Muscle of back (tissue), 13 donors: ENCODE results near the gene LRRC1. TPM values are rescaled to one million over a fixed set of nuclear protein-coding genes. Genes with fewer than 3 reads are reported as not detected.
"Not testable (repeated sequence)": the region's sequence is repeated elsewhere in the genome, so short reads cannot be mapped to it uniquely, and the experiment has no call there.

Source experiments
- DNase-seq, 3 donors: peaks; one replicate each; pipeline versions ENCODE4 v3.0.0 to v3.0.0-alpha.2; 2013
- long read RNA-seq, 9 donors: transcript quantifications; one replicate each; lab custom pipeline, GENCODE V29; 2026
- polyA plus RNA-seq, 10 donors: library from polyadenylated mRNA; unstranded; fragments of 120-200 nt; gene quantifications; one replicate each; pipeline ENCODE4 v1.2.1, GENCODE V29; 2013; ENCODE audit not compliant: insufficient read length in 10 of 10

LRRC1 gene
- 10 to 100 TPM in 2 of 10 donors, 1 to 10 TPM in 8; 6.3 to 11.2 (median 8.1) TPM for polyA plus RNA-seq
- long read RNA-seq, donor 1, partial matches to known transcripts, result 0 of 1 reads
- long read RNA-seq, donor 1, other reads (novel, unspliced or antisense), result 0 of 1 reads
- long read RNA-seq, donor 2, result 0 reads
- long read RNA-seq, donor 3, result 0 reads
- long read RNA-seq, donor 4, result 0 reads
- long read RNA-seq, donor 5, result 0 reads
- long read RNA-seq, donor 6, partial matches to known transcripts, result 0 of 5 reads
- long read RNA-seq, donor 6, other reads (novel, unspliced or antisense), result 0 of 5 reads
- long read RNA-seq, donor 7, result 0 reads
- long read RNA-seq, donor 8, partial matches to known transcripts, result 0 of 2 reads
- long read RNA-seq, donor 8, other reads (novel, unspliced or antisense), result 0 of 2 reads
- long read RNA-seq, donor 9, result 0 reads

GRCh38 chr6:53794720-53795339 lies at the start of gene LRRC1:
TSS of gene LRRC1 (plus strand) at chr6:53795005. CDS start at chr6:53795257, 252 bp downstream.
- DNase-seq, result peak; percentile 94 to 99 (median 98)

DNA sequence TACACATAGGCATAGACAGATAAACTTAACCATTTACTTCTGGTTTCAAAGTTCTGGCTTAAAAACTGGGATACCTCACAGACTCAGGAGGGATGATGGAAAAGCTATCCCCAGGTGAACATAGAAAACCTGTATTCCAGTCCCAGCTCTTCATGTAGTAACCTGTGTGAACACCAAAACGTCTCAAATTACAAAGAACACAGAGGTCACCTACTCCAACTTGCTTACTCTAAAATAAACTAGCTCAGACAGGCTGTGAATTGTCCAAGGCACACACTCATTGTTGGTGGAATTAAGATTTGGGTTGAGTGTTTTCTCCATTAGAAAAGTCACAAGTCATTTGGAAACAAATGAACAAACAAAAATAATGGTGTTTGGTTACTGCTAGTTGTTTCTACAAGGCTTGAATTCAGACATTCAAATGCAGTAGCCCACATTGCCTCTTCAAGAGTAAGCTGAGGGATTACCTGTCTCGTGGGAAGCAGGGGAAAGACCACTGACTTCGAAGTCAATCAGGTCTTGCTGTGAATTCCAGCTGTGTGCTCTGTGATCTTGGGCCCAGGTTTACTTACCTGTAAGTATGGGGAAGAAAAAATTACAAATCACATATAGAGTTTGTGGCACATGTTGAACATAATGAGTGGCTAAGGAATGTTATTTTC lies 48.2 kb upstream of the LRRC1 start:
- DNase-seq, result no peak

DNA sequence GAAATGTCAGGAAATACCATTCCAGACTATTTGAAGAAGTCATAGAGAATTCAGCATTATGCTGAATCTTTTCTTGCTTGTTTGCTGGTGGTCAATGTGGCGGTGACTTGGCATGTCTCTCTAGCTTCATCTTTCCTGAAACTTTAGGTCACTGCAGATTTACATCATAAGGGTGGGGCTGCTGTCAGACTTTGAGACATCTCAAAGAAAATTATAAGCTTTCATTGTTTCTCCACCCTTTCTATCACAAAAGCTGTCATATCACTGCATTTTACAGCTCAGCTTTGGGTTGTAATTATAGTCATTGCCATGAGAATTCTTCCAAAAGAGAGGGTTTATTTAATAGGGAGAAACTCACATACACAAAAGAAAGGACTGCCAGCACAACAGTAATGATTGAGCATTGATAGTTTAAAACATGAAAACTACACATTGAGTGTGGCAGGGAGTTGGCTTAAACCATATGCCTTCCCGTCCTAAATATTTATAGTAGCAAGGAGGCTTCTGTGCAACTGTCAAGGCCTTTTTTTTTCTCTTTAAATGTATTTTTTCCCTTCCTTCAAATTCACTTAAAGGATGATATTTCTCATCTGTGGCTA lies 44.7 kb upstream of the LRRC1 start:
- no peak for DNase-seq

- no peak for DNase-seq
Measured at GRCh38 chr6:53751417-53751816, 43.4 kb upstream of the LRRC1 start.

GRCh38 chr6:53752440-53752839 lies 42.4 kb upstream of the LRRC1 start:
- no peak for DNase-seq

GRCh38 chr6:53752856-53753255 lies 41.9 kb upstream of the LRRC1 start:
- DNase-seq, result peak in 1 of 3 donors; percentile 28

DNA sequence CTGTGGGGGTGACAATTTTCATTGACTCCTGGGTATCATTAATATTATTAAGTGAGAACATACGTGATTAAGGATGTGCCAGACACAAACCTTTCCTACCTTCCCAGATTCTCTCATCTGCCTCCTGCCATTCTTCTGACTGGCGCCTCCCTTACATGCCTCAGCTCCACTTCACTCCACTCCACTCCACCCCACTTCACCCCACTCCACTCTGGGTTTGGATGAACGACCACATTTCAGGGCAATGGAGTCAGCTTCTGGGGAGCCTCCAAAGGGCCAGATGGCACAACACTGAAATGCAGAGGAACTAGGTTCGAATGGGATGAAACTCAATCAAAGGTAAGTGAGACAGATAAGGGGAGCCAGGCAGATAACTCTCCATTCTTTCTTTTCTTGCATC lies 40.5 kb upstream of the LRRC1 start:
- no peak for DNase-seq

DNA sequence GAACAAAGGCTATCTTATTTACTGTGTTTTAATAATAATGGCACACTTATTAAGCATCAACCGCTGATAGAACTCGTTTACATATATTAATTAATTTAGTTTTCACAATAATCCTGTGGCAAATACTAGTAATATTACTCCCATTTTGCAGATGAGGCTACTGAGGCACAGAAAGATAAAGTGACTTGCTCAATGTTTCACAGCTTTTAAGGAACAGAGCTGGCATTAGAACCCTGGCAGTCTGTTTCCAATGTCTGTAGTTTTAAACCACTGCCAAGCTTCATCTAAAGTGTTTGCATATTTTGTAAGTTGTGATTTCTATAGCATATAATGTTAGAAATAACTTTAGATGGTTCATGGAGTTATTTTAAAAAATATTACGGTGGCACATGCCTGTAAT lies 38.4 kb upstream of the LRRC1 start:
- no peak for DNase-seq

DNA sequence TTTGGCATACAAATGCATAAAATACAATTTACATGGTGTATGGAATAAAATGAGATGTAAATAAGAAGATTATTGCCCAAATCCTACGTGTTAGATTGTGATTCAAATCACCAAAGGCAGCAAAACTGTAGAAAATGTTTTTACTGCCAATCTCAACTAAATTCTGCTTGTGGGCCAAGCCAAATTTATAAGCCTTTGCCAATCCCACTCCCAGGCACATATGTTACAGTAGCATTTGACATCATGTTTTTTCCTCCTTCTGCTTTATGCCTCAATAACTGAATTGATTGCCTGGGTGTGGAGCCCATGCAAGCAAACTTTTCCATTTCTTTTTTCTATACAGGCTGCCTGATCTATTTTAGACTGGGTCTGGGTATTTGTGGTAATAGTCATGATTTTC lies 36.3 kb upstream of the LRRC1 start:
- DNase-seq, result no peak

DNA sequence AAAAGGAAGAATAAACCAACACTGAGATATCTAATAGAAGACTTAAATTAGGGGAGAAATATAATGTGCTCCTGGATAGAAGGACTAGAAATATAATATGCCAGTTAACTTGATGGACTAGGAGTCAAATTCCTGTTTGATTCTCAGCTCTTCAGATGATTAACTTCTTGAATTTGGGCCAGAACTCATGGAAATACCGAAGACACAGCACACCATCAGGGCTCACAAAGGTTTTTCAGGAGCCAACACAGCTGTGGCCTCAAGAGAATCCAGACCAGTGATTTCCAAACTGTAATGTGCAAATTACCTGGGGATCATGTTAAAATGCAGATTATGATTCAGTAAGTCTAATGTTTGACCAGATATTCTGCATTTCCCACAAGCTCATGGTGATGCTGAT lies 33.8 kb upstream of the LRRC1 start:
- peak in 1 of 3 donors; percentile 22 for DNase-seq

GRCh38 chr6:53765270-53765669 lies 29.5 kb upstream of the LRRC1 start:
- DNase-seq, result no peak

DNA sequence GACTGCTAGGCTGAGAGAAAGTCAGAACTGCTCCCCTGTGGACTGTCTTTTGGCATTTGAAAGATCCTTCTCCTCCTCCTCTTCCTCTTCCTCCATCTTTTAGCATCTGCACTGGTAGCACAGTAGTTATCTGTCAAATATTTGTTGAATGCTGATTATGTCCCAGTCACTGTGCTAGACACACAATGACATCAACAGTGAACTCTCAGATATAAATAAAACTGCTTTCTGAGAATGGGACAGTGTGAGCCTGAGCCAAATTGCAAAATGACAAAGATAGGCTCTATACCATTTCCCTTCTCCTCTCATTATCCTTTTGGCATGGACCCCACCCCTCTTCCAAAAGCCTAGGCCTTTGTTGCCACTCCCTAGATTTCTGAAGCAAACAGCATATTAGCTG lies 27.9 kb upstream of the LRRC1 start:
- no peak for DNase-seq

GRCh38 chr6:53767941-53768340 lies 26.9 kb upstream of the LRRC1 start:
- no peak for DNase-seq

GRCh38 chr6:53768636-53769035 lies 26.2 kb upstream of the LRRC1 start:
- DNase-seq, result no peak

GRCh38 chr6:53770780-53771249 lies 24.0 kb upstream of the LRRC1 start:
- DNase-seq, result no peak

DNA sequence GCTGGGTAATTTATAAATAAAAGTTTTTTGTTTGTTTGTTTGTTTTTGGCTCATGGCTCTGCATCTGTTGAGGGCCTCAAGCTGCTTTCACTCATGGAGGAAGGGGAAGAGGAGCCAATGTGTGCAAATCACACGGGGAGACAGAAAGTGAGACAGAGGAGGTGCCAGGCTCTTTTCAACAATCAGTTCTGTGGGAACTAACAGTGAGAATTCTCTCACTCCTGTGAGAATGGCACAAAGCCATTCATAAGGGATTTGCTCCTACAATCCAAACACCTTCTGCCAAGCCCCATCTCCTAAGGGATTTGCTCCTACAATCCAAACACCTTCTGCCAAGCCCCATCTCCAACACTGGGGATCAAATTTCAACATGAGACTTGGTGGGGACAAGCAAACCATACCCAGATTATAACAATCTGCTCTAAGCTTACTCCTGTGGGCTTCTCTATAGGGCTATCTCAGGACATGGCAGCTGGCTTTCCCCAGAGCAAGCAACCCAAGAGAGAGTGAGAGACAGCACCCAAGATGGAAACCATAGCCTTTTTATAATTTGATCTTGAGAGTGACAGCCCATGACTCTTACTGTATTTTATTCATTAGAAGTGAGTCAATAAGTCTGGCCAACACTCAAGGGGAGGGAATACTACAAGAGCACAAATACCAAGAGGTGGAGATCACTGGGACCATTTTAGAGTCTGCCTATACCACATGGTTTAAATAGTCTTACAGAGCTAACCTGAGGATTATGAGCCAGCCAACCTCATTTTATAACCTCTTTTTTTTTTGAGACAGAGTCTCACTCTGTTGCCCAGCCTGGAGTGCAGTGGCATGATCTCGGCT lies 22.8 kb upstream of the LRRC1 start:
- no peak for DNase-seq

- DNase-seq, result no peak
Measured at GRCh38 chr6:53773044-53773696, 21.6 kb upstream of the LRRC1 start.

DNA sequence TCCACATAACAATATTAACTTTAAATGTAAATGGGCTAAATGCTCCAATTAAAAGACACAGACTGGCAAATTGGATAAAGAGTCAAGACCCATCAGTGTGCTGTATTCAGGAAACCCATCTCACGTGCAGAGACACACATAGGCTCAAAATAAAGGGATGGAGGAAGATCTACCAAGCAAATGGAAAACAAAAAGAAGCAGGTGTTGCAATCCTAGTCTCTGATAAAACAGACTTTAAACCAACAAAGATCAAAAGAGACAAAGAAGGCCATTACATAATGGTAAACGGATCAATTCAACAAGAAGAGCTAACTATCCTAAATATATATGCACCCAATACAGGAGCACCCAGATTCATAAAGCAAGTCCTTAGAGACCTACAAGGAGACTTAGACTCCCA lies 18.7 kb upstream of the LRRC1 start:
- DNase-seq, result not testable (repeated sequence)

DNA sequence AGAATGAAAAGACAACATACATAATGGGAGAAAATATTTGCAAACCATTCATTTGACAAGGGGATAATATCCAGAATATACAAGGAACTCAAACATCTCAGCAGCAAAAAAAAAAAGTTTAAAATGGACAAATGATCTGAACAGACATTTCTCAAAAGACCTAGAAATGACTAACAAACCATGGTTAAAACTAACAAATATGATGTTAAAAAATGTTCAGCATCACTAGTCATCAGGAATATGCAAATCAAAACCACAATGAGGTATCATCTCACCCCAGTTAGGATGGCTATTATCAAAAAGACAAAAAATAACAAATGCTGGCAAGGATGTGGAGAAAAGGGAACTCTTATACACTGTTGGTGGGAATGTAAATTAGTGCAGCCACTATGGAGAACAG lies 9.8 kb upstream of the LRRC1 start:
- DNase-seq, result not testable (repeated sequence)

GRCh38 chr6:53786832-53787231 lies 8.0 kb upstream of the LRRC1 start:
- no peak for DNase-seq

GRCh38 chr6:53790886-53791285 lies 3.9 kb upstream of the LRRC1 start:
- no peak for DNase-seq
